ENCODE results near the gene ATP6V0A1.
"Not testable (repeated sequence)": the region's sequence is repeated elsewhere in the genome, so short reads cannot be mapped to it uniquely, and the experiment has no call there.

ATP6V0A1 gene

DNA sequence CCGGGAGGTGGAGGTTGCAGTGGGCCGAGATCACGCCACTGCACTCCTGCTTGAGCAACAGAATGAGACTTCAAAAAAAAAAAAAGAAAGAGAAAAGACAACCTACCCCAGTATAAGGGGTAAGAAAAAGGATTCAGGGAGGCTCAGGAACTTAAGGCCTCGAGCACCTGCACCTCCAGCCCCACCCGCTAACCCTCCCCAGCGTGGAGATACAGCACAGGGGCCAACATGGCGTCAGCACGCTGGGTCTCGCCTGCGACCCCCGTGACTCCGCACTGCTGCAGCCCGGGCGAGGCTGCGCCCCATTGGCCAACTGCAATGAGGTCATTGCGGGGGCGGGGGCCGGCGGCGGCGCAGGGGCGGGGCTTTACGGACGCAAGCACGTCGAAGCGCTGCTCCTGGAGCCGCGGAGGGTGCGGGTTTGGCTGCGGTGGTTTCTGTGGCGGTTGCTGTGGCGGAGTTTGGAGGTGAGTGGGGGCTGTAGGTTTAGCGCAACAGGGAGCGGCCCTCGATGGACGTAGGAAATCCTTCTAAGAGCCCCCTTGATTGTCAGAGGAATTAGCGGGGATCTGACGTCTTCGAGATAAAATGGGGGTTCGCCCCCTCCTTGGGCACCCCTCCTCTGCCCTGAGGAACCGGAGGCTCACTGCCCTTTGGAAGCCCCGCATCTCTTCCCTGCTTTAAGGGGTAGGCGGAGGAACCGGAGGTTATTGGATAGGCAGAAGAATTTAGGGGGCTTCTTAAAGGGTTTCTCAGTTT is at the start of gene ATP6V0A1:
Gene ATP6V0A1, plus strand, starts transcription at position 382 of the 759 bp plus-strand sequence. CDS start 2,017 bp downstream, outside the sequence.
- DNase-seq, result peak; percentile 89

DNA sequence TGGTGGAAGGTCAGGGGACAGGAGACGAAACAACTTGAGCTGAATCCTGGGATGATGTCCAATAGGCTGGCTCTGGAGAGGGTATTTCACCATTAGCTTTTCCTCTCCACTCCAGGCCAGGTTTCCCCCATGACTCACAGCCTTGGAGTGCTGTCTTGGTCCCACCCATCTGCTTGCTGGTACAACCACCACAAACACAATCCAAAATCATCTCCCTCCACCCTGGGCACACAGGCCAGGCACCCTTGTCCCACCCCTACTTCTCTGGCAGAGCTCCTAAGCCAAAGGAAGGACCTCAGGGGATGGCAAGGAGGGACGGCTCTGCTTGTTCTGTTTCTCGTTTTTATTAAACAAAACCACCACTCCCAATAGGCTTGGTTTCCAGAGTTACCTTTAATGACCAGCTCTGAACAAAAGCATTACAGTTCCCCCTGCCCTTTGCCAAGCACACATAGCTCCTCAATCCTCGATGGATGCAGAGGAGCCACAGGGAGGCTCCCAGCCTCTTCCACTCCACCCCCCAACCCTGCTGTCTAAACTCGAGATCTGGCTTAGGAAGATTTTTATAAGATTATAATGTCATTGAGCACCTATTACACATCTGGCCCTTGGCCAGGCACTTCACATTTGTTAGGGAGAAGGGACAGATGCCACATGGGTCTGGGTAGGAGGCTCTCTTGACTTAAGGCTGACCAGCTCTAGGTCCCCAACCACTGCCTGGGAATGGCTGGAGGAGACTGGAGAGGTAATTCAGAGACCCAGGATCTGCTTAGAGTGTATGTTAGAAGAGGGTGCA is 49.0 kb upstream of the ATP6V0A1 start:
- DNase-seq, result no peak

DNA sequence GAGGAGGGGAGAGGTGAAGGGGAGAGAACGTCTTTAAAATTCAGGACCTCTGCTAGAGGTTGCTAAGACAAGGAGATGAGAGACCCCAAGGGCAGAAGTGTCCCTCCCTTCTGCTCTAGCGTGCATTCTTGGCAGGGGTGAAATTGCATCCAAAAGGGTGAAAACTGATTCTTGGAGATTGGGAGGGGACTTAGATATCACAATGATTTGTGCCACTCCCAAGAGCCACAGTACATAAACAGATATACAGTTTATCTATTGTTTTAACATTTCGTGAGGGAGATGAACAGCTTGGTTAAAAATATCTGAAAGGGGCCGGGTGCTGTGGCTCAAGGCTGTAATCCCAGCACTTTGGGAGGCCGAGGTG is 48.4 kb upstream of the ATP6V0A1 start:
- DNase-seq, result no peak

DNA sequence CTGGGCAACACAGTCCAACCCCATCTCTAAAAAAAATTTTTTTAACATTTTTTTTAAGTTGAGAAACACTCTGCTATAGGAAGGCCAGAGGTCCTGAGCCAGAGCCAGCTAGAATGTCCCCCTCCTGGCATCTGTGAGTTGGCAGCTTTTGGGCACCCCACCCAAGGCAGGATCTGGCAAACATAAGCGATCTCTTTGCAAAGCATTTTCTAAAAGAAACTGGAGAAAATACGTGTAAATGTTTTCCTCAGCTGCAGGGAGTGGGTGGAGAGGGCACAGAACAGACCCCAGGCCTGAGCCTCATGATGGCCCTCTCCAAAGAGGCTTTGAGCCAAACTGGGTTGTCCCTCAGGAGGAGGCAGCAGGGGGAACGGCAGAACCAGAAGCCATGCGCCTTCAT is 47.3 kb upstream of the ATP6V0A1 start:
- no peak for DNase-seq

DNA sequence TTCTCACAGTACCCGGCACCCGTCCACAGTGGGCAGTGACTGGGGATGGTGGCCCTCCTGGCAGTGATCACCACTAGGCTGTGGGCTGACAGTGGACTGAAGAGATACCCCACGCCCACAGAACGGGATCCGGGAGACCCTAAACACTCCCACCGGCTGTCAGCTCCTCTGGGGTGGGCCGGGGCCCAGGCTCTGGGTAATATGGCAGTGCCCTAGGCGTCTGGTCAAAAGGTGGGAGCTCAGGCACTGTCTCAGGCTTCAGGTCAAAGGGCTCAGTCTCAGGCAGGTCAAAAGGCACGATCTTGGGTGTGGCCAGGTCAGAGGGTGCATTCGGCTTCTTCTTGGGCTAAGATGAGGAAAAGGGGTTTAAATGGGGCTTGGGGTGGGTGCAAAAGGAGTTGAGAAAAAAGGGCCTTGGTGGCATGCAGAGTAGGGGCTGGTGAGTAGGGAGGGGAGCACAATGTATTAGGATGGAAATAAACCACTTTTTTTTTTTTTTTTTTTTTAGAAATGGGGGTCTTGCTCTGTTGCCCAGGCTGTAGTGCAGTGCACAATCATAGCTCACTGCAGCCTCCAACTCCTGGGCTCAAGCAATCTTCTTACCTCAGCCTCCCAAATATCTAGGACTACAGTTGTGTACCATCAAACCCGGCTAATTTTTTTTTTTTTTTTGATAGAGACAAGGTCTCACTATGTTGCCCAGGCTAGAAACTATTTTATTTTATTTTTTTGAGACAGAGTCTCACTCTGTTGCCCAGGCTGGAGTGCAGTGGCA is 46.6 kb upstream of the ATP6V0A1 start:
- DNase-seq, result no peak

DNA sequence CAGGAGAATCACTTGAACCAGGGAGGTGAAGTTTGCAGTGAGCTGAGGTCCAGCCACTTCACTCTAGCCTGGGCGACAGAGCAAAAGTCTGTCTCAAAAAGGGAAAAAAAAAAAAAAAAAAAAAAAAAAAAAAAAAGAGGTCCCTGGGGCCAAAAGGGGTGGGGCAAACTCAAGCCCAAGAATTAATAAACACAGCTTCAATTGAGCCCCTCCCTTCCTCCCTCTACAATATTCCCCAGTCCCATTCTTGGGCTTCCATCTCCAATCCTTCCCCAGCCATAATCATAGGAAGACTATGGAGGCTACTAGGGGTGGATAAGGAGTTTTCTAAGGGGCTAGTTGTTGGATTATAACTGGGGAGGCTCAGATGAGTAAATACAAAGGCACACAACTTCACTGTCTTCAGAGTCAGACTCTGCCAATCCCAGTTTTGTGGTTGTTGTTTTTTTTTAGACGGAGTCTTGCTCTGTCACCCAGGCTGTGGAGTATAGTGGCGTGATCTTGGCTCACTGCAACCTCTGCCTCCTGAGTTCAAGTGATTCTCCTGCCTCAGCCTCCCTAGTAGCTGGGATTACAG is 45.1 kb upstream of the ATP6V0A1 start:
- DNase-seq, result no peak

DNA sequence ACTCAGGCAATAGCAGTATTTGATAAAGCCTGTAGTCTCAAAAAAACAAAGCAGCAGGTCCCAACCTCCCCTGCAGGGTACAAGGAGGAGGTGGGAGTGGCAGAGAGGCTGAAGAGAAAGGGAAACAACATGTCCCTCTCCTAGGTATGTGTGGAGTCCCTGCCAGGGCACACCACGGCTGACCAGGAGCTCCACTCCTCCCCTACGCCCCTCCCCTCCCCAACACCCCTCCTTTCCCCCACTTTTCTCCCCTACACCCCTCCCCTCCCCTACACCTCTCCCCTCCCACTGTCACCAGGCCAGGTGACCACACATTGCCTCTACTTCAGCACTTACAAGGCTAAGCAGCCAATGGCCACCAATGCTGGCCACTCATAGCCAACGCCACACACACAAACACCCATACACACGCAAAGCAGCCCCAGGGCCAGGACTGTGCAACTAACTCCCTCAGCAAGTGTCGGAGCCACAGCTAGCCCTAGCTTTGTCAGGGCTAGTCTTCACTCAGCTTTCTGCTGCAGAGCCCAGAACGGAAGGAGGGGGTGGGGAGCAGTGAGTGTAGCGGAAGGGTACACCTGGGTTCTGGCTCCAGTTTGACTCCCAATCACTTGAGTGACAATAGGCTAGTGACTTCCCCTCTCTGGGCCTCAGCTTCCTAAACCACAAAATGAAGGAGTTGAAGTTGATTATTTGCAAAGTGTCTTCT is 43.8 kb upstream of the ATP6V0A1 start:
- no peak for DNase-seq

DNA sequence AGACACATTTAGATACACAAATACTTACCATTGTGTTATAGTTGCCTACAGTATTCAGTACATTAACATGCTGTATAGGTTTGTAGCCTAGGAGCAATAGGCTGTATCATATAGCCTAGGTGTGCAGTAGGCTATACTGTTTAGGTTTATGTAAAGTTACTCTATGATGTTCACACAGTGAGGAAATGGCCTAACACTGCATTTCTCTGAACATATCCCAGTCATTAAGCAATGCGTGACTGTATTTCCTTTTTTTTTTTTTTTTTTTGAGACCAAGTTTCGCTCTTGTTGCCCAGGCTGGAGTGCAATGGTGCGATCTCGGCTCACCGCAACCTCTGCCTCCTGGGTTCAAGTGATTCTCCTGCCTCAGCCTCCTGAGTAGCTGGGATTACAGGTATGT is 40.7 kb upstream of the ATP6V0A1 start:
- DNase-seq, result not testable (repeated sequence)

DNA sequence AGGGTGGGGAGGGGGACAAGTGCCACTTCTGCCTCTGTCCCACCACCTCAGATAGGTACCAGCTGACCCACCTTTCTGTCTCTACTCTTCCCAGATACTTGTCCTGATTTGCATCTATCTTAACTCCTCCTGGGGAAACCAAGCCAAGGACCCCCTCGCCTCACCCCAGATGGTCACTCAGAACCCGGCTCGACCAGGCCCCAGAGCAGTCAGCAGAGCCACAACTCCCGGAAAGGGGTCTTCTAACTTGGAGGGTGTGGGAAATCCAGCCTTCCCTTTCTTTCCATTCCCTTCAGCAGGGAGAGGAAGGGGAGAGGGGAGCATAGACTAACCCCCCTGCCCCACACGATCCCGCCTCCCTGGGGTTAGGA is 37.6 kb upstream of the ATP6V0A1 start:
- DNase-seq, result no peak

DNA sequence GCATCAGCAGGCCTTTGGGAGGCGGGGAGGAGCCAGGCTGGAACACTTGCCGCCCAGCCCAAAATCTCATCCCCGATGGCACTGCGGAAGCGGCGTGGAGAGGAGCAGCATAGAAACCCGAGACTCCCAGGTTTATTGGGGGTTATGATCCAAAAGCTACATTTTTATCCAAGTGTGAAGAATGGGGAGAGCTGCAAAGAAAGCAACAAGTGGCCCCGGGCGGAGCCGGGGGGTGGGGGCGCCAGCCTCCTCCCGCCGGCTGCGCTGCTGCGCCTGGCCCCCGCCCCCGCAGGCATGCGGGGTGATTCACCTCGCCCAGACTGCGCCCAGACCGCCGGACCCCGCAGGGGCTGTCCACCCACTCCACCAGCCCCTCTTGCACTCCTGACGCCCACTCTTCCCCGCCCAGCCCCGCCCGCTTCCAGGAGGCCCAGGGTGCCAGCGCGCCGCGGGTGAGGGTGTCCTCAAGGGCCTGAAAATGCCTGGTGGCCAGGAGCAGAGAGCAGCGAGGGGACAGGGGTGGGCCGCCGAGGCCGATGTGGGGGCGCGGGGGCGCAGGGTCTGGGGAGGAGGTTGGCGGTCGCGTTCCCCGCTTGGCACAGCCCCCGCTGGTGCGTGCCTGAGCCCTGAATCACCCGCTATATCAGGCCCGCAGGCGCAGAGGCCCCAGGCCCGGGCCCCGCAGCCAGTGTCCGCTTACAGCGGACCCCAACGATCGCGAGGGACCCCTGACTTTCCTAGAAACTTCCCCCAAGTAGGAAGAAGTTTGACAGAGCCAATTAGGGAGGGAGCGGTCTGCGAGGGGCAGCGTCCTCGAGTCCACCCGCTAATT is 37.0 kb upstream of the ATP6V0A1 start:
- DNase-seq, result no peak

DNA sequence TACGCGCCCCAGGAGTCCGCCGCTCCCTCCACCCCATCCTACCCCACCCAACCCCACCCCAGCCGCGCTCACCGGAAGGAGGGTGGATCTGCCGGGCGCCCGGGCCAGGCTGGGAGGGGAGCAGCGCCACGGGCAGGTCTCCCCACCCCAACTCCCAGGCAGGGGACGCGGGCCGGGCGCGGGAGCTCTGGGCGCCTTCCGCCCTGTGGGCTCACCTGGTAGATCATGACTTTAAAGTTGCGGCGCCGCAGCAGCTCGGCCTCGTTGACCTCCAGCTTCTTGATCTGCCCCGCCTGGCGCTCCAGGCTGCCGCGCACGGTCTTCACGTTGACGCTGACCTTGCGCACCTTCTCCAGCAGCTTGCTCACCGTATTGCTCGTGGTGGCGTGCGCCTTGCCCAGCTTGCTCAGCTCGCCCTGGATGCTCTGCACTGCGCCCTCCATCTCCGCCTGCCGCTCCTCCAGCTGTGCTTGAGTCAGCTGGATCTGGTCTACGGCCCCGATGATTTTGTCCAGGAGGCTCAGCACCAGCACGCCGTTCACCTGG is 36.2 kb upstream of the ATP6V0A1 start:
- DNase-seq, result peak; percentile 43

DNA sequence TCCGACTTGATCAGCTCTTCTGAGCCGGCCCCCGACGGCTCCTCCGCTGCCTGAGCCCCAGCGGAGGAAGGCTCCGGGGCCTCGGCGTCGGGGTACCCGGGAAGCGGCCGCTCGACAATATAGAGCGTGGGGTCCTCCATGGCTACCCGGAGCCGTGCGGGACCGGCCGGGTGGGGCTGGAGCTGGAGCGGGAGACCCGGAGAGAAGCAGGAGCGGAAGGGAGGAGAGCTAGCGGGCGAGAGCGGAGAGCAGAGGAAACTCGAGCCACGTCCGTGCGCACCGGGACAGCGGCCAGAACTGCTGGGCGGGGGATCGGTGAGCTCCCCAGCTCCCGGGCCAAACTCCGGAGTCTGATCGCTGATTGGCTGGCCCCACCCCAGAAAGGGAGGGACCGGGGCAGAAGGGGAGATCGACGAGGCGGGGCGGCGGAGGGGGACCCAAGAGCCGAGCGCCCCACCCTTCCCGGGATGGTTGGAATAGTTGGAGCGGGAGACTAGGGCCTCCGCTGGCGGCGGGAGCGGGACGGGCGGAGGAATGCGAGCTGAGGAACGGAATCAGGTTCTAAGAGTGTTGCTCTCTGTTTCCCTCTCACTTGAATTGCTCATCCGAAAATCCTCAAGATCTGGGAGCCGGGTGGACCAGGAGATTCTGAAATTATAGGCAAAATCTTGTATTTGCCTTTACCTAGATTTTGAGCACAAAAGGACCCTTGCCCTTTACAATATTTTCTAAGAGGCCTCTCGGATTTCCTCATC is 35.5 kb upstream of the ATP6V0A1 start, which contains the start of gene CAVIN1:
Gene CAVIN1, minus strand, starts transcription at position 299 of the 755 bp plus-strand sequence. Its CDS starts 159 bp downstream, at position 140.
- peak; percentile 81 for DNase-seq

DNA sequence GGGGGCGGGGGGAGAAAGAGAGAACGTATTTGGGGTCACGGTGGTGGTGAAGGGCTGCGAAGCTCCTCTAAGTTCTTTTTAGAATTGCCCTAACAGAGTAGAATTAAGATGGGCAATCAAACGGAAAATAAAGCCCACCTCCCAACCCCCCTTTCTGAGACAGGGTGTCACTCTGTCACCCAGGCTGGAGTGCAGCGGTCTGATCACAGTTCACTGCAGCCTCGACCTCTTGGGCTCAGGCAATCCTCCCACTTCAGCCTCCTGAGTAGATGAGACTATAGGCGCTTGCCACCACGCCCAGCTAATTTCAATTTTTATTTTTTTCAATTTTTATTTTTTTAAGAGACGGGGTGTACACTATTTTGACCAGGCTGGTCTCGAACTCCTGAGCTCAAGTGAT is 34.9 kb upstream of the ATP6V0A1 start:
- DNase-seq, result no peak

DNA sequence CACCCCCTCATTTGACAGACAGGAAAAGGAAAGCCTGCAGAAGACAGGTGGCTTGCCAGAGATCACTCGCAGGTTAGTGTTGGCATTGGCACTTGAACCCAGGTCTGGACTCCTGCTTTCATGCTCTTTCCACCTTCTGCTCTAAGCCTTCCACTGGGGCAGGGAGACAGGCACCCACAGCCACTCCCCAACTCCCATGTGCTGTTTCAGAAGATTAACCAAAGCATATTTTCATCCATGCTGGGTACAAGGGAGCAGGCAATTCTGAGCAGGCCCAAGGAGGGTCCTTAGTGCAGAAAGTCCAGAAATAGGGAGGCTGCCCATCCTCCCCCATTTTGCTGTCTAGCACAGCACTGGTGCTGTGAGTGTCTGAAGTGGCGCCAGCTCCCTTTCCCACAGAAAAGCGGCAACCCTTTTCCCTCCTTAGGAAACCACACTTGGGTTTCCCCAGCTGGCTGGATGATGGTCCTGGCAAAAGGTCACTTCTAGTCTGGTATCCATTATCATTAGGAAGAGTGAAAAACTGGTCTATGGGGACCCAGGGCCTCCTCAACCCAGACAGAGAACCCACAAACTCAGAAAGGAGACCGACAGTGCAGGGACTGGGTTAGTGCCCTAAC is 33.6 kb upstream of the ATP6V0A1 start:
- DNase-seq, result no peak

DNA sequence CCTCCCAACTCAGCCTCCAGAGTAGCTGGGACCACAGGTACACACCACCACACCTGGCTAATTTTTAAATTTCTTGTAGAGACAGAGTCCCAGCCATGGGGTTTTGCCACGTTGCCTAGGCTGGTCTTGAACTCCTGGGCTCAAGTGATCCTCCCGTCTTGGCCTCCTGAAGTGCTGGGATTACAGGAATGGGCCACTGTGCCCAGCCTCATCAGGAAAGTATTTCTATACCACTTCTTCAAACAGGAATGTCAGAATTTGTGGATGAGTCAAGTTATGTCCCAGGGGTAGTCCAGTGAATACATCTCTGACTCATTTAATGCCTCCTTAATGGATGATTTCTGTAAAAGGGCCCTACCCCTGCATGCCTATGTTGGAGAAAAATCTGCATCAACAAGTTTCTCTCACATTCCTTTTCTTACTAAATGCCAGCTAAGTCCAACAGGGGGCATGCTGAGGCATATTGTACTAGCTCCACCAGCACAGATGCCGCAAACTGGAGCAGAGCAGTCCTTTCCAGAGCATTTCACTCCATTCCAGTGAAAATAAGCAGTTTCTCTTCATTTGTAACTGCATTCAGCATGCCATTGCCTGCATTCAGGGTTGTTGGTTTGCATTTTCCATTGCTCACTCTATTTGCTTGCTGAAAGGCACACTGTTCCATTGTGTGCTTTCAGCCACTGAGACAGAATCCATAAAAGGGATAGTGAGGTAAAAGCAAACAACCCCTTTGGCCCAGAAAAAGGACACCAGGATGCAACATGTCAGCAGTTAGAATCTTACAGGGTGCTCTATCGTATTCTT is 30.3 kb upstream of the ATP6V0A1 start:
- peak; percentile 39 for DNase-seq

DNA sequence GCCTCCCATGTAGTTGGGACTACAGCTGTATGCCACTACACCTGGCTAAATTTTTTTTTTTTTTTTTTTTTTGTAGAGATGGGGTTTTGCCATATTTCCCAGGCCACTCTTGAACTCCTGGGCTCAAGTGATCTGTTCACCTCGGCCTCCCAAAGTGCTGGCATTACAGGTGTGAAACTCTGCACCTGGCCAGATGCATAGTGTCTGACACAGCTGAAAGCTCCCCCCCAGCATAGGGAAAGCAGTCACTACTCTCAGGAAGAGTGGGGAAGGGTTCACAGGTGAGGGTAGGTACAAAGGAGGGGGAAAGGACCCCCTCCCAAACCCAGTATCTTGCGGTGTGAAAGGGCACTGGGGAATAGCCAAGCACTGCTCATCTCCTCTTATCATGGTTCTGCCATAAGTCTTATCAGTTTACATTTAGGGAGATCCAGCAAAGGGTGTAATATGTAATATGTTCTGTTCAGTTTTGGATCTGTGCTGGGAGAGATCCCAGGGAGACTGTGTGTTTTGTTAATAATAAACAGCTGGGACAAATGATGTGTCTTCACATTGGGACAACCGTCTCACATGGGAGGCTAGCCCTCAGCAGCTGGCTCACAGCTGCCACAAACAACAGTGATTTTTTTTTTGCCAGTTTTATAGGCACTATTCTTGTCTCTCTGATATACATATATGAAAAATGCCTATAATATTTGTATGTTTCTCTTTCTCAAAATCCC is 28.8 kb upstream of the ATP6V0A1 start:
- DNase-seq, result no peak

DNA sequence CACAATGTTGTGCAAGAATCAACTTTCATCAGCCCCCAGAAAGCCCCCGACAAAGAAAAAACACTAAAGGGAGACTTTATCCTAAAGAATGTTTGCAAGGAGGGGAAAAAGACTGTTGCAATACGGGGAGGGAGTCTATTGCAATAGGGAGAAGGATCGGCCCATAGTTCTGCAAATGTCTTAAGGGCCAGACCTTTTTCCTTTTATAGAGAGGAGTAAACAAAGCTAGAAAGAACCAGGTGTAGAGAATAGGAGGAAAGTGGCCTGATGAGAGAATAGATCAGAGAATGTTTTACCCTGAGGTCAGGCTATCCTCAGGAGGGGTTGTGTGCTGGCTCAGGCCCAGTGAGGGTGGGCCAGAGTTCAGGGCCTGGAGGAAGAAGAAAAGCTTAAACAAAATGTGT is 26.9 kb upstream of the ATP6V0A1 start:
- DNase-seq, result no peak

DNA sequence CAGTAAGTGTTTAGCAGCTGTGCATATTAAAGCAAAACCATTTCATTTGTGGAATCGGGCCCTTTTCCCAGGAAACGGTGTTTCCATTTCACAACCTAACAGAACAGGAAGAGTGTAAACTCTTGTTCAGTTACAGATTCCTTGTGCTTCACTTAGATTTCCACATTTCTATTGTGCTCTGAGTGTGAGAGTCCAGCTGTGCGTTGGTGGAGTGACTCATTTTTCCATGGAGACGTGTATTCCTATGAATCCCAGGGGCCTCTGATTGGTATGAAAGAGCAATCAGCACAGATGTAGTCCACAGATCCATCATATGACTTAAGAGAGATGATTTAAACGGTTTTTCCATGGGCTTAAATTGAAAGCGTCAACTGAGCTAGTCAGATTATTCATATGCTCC is 22.3 kb upstream of the ATP6V0A1 start:
- peak; percentile 48 for DNase-seq

All from NCI-H2171 treated with DMSO at 0.1 percent for 48 hours (cell line).